Astrocyte (in vitro differentiated cells and primary cell): ENCODE measurements around the gene MCRS1. TPM values are rescaled to one million over a fixed set of nuclear protein-coding genes. Genes with fewer than 3 reads are reported as not detected.

Source experiments
- DNase-seq: peaks from one replicate; pipeline ENCODE4 v3.0.0-alpha.2; 2010; ENCODE audit warnings: low read depth
- FAIRE-seq: peaks from 2 replicates; lab custom pipeline; 2011; peaks lifted over from hg19 to GRCh38; lab: Jason Lieb, UNC
- H2AFZ ChIP-seq: 2 replicates; pipeline ENCODE4 v1.6.0; 2012; ENCODE audit warnings: low read depth, low read length, inconsistent platforms
- H3K27ac ChIP-seq: 2 replicates; pipeline ENCODE4 v1.5.1; 2011; ENCODE audit warnings: low read depth, low read length, inconsistent platforms
- H3K27me3 ChIP-seq: 2 replicates; pipeline ENCODE4 v1.6.0; 2011; ENCODE audit warnings: low read length, inconsistent platforms; ENCODE audit not compliant: insufficient read depth
- H3K36me3 ChIP-seq: 2 replicates; pipeline ENCODE4 v1.5.1; 2011; ENCODE audit warnings: low read length, inconsistent platforms; ENCODE audit not compliant: insufficient read depth
- H3K4me1 ChIP-seq: 2 replicates; pipeline ENCODE4 v1.5.1; 2011; ENCODE audit warnings: low read length, inconsistent platforms; ENCODE audit not compliant: insufficient read depth
- H3K4me2 ChIP-seq: 2 replicates; pipeline ENCODE4 v1.6.0; 2012; ENCODE audit warnings: low read length, inconsistent platforms
- H3K4me3 ChIP-seq: 2 replicates; pipeline ENCODE4 v1.5.1; 2011; ENCODE audit warnings: low read depth, mild to moderate bottlenecking, low read length, inconsistent platforms; ENCODE audit not compliant: insufficient read depth
- H3K79me2 ChIP-seq: 2 replicates; pipeline ENCODE4 v1.6.0; 2012; ENCODE audit warnings: mild to moderate bottlenecking, low read length, inconsistent platforms; ENCODE audit not compliant: insufficient read depth
- H3K9ac ChIP-seq: 2 replicates; pipeline ENCODE4 v1.6.0; 2012; ENCODE audit warnings: mild to moderate bottlenecking, low read length, inconsistent platforms
- H3K9me3 ChIP-seq: 2 replicates; pipeline ENCODE4 v1.5.1; 2012; ENCODE audit warnings: low read depth, mild to moderate bottlenecking, low read length, inconsistent platforms; ENCODE audit not compliant: insufficient read depth
- H4K20me1 ChIP-seq: 2 replicates; pipeline ENCODE4 v1.6.0; 2012; ENCODE audit warnings: low read length, inconsistent platforms; ENCODE audit not compliant: insufficient read depth
- H3K27ac Mint-ChIP-seq: one replicate; pipeline ENCODE4 v1.8.0; 2021; ENCODE audit warnings: mild to moderate bottlenecking, mixed read lengths; ENCODE audit not compliant: unreplicated experiment
- H3K27me3 Mint-ChIP-seq: one replicate; pipeline ENCODE4 v1.8.0; 2021; ENCODE audit warnings: low read depth, mixed read lengths; ENCODE audit not compliant: unreplicated experiment
- H3K36me3 Mint-ChIP-seq: one replicate; pipeline ENCODE4 v1.8.0; 2021; ENCODE audit warnings: low read depth, mixed read lengths; ENCODE audit not compliant: unreplicated experiment
- H3K4me1 Mint-ChIP-seq: one replicate; pipeline ENCODE4 v1.8.0; 2021; ENCODE audit warnings: low read depth, mixed read lengths; ENCODE audit not compliant: unreplicated experiment
- H3K4me3 Mint-ChIP-seq: one replicate; pipeline ENCODE4 v1.8.0; 2021; ENCODE audit warnings: mild to moderate bottlenecking, moderate library complexity, mixed read lengths; ENCODE audit not compliant: unreplicated experiment
- H3K9me3 Mint-ChIP-seq: one replicate; pipeline ENCODE4 v1.8.0; 2021; ENCODE audit warnings: mild to moderate bottlenecking, mixed read lengths; ENCODE audit not compliant: unreplicated experiment
- CTCF ChIP-seq: IDR thresholded peaks from 2 replicates; pipeline ENCODE4 v1.5.1; 2011; ENCODE audit warnings: low read depth, mild to moderate bottlenecking, inconsistent platforms, low read length, moderate library complexity; ENCODE audit not compliant: insufficient read depth
- EZH2 ChIP-seq: IDR thresholded peaks from 2 replicates; pipeline ENCODE4 v1.6.1; 2012; ENCODE audit warnings: mild to moderate bottlenecking, low read length, inconsistent platforms; ENCODE audit not compliant: insufficient read depth
- total RNA-seq: library from RNA; stranded (reverse); gene quantifications from 2 replicates; pipeline ENCODE4 v1.2.1, GENCODE V29; 2021

MCRS1 gene
- total RNA-seq, 1 donor from 2014 or later, result 45.2 TPM

GRCh38 chr12:49548481-49548821 is 19.5 kb downstream of the MCRS1 start:
- H3K4me1 Mint-ChIP-seq, result no peaks in the 10 kb centered on the region
- peaks cover 82% of the 10 kb centered on the region for H3K27me3 Mint-ChIP-seq
- Histone ChIP-seq H3K27ac (no peak overlapping the region), H3K4me2 (peak overlapping the region; percentile 86), H3K4me1 (peaks cover 12% of the 10 kb centered on the region), H3K9ac (no peak overlapping the region), H2AFZ (peak overlapping the region; percentile 95), H3K9me3 (no peaks in the 10 kb centered on the region), H3K4me3 (peak overlapping the region; percentile 41), H4K20me1 (peaks cover 4% of the 10 kb centered on the region), H3K36me3 (no peaks in the 10 kb centered on the region), H3K27me3 (peaks cover 37% of the 10 kb centered on the region), H3K79me2 (no peaks in the 10 kb centered on the region)
- H3K36me3 Mint-ChIP-seq, result peaks cover 2% of the 10 kb centered on the region
- FAIRE-seq, result no peak
- no peak overlapping the region for H3K4me3 Mint-ChIP-seq
- no peak for DNase-seq
- H3K9me3 Mint-ChIP-seq, result peaks cover 3% of the 10 kb centered on the region
- no peak overlapping the region for H3K27ac Mint-ChIP-seq
- TF ChIP-seq CTCF (no peak), EZH2 (no peak)

DNA sequence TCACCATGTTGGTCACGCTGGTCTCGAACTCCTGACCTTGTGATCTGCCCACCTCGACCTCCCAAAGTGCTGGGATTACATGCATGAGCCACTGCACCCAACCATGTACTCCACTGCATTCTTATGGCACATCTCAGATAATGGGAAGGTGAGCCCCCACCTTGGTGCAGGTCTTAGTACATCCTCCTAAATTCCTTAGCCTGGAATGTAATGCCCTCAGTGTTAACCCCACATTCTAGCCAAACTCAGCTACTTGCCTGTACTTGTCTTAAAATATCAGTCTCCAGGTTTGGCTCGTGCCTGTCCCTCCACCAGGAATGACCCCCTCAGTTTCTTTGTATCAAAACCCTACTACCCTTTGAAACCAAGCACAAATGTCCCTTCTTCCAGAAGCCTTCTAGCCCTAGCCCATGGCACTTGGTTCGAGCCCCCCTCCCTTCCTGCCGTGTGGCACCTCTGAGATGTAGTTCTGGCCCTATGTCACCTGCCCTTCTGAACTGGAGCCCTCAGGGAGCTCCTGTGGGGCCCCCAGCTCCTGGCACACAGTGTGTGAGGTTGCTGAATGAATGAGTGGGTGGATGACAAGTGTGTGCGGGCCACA is 20.8 kb downstream of the MCRS1 start:
- Mint-ChIP-seq H3K27ac (no peak overlapping the region), H3K9me3 (peaks cover 3% of the 10 kb centered on the region), H3K27me3 (peaks cover 82% of the 10 kb centered on the region), H3K36me3 (peaks cover 2% of the 10 kb centered on the region), H3K4me1 (no peaks in the 10 kb centered on the region), H3K4me3 (no peak overlapping the region)
- DNase-seq, result no peak
- no peak for TF ChIP-seq CTCF
- no peak for TF ChIP-seq EZH2
- Histone ChIP-seq H3K27ac (no peak overlapping the region), H3K4me1 (peaks cover 12% of the 10 kb centered on the region), H3K4me3 (no peak overlapping the region), H3K4me2 (no peak overlapping the region), H4K20me1 (peaks cover 4% of the 10 kb centered on the region), H3K9ac (no peak overlapping the region), H2AFZ (no peak overlapping the region), H3K27me3 (peaks cover 32% of the 10 kb centered on the region), H3K36me3 (no peaks in the 10 kb centered on the region), H3K79me2 (no peaks in the 10 kb centered on the region), H3K9me3 (no peaks in the 10 kb centered on the region)
- no peak for FAIRE-seq

- H3K4me3 ChIP-seq, result no peak overlapping the region
- H3K36me3 ChIP-seq, result no peaks in the 10 kb centered on the region
- no peak overlapping the region for H3K27ac ChIP-seq
- FAIRE-seq, result no peak
- Mint-ChIP-seq H3K4me3 (no peak overlapping the region), H3K4me1 (no peaks in the 10 kb centered on the region), H3K9me3 (peaks cover 3% of the 10 kb centered on the region), H3K27me3 (peaks cover 81% of the 10 kb centered on the region), H3K36me3 (peaks cover 2% of the 10 kb centered on the region), H3K27ac (no peak overlapping the region)
- H3K9me3 ChIP-seq, result no peaks in the 10 kb centered on the region
- no peak overlapping the region for H3K4me2 ChIP-seq
- no peak overlapping the region for H3K9ac ChIP-seq
- no peaks in the 10 kb centered on the region for H3K79me2 ChIP-seq
- TF ChIP-seq EZH2, result no peak
- TF ChIP-seq CTCF, result no peak
- H2AFZ ChIP-seq, result no peak overlapping the region
- H3K4me1 ChIP-seq, result peaks cover 12% of the 10 kb centered on the region
- H3K27me3 ChIP-seq, result peaks cover 31% of the 10 kb centered on the region
- DNase-seq, result no peak
- peaks cover 4% of the 10 kb centered on the region for H4K20me1 ChIP-seq
These were observed 21.5 kb downstream of the MCRS1 start for GRCh38 chr12:49546481-49546880.
